Measurements from ENCODE around the gene SCAMP2.

SCAMP2 gene

GRCh38 chr15:74837482-74838136 lies 35.6 kb downstream of the SCAMP2 start:
- DNase-seq (ENCODE audit: low read depth), result no peak

DNA sequence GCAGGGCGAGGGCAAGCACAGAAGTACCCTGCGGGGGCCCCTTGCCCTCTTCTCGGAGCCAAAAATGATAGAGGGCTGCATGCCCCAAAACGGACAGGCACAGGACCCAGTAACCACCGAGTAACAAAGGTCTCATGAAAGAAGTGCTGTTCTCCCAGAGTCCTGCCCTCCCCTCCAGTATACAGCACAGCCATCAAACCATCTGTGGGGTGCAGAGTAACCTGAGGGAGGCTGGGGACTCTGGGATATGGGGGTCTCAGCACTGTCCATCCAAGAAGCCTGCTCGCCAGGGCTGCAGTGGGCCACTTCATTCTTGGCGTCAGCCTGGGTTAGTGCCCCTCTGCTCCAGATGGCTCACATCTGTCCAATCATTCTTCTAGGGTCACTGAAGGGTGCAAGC lies 36.3 kb downstream of the SCAMP2 start:
- DNase-seq (ENCODE audit: low read depth), result no peak

DNA sequence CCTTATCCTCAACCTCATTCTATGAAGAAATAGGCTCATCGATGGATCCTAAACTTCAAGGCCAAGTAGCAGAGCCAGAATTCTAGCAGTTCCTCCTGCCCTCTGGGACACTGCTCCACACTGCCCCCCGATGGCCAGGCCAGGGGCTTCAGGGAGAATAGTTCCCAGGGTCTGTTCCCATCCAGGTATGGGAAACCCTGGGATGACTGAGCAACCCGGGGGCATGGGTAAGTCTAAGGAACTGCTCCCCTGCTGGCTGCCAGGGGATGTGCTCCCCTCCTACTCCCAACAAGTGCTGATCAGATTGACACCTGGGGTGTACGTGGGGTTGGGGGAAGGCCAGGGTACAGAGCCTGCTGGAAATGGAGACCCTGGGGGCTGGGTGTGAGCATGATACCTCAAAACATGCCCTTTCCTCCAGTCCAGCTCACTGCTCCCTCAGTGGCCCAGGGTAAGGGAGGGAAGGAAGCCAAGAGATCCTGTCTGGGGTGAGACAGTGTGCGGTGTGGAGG lies 37.8 kb downstream of the SCAMP2 start:
- peak; percentile 32 for DNase-seq (ENCODE audit: low read depth)

GRCh38 chr15:74833376-74834107 lies 39.6 kb downstream of the SCAMP2 start:
- DNase-seq (ENCODE audit: low read depth), result no peak

DNA sequence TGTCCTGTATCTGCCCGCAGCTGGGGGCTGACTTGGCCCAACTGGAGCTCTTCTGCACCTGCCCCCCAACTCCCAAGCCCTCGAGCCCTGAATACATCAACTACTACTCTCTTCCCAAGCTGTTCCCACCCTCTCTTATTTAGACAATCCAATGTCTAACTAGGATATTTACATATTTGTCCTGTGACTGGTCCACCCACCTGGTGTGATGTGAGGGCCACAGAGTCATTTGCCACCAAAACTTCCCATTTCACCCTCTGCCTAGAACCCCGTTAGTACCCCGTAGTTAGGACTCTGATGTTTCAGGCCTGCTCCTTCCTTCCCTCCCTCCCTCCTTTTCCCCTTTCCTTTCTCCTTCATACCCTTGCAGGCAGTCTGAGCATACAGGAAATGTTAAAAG lies 40.3 kb downstream of the SCAMP2 start:
- no peak for DNase-seq (ENCODE audit: low read depth)

DNA sequence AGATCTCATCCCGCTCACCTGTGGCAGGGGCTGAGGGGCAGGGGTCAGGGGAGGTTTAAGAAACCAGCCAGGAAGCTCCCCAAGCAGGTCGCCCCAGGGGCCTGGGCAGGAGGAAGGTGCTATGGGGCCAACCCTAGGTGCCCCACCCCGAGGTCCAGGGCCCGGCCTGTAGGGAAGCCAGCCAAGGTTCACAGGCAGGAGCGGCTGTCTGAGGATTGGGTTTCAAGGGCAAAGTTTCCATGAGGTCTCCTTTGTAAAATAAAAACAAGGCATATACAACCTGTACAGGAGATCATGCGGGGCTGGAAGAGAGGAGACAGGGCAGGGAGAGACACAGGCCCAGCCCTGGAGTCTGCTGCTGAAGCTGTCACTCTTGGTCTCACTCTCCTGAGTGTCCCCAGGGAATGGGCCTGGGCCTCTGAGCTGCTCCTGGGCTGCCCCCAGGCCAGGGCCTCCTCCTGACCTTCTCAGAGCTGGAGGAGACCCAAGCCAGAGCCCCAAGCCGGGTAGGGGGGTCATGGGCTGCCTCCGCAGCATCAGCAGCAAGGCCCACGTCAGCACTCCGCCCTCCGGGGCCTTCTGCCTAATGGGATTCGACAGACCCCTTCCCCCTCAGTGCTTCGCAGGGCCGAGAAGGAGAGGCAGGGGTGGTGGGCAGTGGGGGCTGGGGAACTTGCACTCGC lies 41.2 kb downstream of the SCAMP2 start:
- no peak for DNase-seq (ENCODE audit: low read depth)

GRCh38 chr15:74830868-74831267 lies 42.3 kb downstream of the SCAMP2 start:
- no peak for DNase-seq (ENCODE audit: low read depth)

GRCh38 chr15:74829991-74830390 lies 43.2 kb downstream of the SCAMP2 start:
- DNase-seq (ENCODE audit: low read depth), result no peak

- DNase-seq (ENCODE audit: low read depth), result no peak
These were observed 43.7 kb downstream of the SCAMP2 start for GRCh38 chr15:74829486-74829885.

DNA sequence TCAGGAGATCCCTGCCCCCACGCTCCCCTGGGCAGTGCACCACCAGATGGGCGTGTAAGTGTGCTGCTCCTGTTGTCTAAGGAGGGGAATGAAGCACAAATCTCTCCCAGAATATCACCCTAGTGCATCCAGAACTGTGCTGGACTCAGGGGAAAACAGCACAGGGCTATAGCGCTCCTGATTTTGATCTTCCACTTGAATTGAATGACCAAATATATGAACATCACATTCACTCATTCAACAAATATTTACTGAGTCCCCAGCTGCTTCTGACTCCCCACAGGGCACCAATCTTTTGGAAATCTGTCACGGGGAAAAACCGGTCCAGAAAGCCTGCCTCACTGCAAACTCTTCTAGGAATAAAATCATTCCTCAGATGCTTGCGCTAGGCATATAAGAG lies 44.3 kb downstream of the SCAMP2 start:
- DNase-seq (ENCODE audit: low read depth), result no peak

- DNase-seq (ENCODE audit: low read depth), result no peak
These were observed 45.6 kb downstream of the SCAMP2 start for GRCh38 chr15:74827614-74828013.

- DNase-seq (ENCODE audit: low read depth), result no peak
These were observed 46.2 kb downstream of the SCAMP2 start for GRCh38 chr15:74826921-74827320.

DNA sequence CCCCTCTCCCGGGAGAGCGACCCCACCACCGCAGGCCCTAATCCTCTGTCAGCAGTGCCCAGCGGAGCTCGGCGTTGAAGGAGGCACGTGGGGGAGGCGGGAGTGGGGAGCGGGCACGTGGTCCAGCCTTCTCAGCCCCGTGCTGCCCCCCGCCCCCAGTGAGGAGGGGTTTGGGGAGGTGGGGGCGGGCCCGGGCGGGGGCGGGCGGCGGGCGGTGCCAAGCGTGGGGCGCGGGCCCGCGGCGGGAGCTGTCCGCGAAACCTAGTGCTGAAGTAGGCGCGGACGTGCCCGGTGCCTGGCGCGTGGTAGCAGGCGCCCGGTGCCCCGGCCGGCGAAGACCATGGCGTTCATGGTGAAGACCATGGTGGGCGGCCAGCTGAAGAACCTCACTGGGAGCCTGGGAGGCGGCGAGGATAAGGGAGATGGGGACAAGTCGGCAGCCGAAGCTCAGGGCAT lies 46.8 kb downstream of the SCAMP2 start, which contains the start of gene CPLX3:
Gene CPLX3 (plus strand): TSS at position 264 of the 456 bp plus-strand sequence. CDS start 77 bp downstream, at position 341.
- no peak for DNase-seq (ENCODE audit: low read depth)

DNA sequence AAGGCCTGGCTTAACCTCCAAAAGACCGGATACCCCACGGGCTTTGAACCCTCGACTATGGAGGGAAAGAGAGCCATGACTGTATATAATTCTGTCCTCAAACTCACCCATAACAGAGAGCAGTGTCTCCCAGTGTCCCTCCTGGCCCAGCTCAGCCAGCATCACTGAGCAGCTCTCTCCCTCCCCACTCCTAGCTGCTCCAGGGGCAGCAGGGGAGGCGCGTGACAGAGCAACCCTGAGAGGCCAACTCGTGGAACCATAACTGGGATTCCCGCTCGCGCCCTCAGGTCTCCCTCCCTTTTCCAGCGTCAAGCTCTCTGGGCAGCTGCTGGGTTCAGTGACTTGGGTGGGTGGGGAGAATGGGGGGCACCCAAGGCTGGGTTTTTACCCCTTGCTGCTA lies 47.3 kb downstream of the SCAMP2 start:
- no peak for DNase-seq (ENCODE audit: low read depth)

- DNase-seq (ENCODE audit: low read depth), result no peak
These were observed 48.2 kb downstream of the SCAMP2 start for GRCh38 chr15:74824976-74825375.

DNA sequence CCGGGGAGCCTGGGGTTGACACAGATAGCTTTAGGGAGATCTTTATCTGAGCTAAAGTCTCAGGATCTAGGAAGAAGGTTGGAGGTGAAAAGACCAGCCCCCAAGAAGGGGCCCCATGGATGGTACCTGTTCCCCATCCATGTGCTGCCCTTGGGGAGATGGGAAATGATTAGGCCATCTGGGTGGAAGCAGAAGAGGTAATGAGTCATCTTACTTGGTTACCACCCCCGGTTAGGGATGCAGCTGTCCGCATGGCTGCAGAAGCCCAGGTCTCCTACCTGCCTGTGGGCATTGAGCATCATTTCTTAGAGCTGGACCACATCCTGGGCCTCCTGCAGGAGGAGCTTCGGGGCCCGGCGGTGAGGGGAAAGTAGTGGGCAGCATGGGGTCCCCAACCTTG lies 49.8 kb downstream of the SCAMP2 start:
- DNase-seq (ENCODE audit: low read depth), result no peak

DNA sequence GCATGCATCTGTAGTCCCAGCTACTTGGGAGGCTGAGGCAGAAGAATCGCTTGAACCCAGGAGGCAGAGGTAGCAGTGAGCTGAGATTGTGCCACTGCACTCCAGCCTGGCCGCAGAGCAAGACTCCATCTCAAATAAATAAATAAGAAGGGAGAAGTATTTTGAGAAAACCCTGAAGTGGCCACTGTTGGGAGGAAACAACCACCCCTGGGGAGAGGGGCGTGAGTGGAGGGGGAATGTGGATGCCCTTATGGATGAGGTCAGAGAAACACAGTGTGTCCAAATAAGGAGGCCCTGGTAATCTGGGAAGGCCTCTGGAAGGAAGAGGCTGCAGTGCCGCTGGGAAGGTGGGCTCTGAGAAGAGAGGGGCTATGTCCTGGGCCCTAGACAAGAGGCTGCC lies 50.9 kb downstream of the SCAMP2 start:
- DNase-seq (ENCODE audit: low read depth), result no peak

DNA sequence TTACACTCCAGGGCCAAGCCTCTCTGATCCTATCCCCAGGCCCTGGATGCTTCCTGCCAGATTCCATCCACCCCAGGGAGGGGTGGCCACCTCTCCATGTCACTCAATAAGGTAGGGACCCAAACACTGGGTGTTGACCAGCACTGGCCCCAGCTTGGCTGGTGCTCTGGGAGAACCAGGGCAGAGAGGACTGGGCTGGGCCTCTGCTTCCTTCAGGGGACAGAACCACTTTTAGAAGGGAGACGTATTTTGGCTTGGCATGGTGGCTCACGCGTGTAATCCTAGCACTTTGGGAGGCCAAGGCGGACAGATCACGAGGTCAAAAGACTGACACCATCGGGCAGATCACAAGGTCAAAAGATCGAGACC lies 51.4 kb downstream of the SCAMP2 start:
- DNase-seq (ENCODE audit: low read depth), result no peak

- no peak for DNase-seq (ENCODE audit: low read depth)
These were observed 51.9 kb downstream of the SCAMP2 start for GRCh38 chr15:74821091-74821789.

DNA sequence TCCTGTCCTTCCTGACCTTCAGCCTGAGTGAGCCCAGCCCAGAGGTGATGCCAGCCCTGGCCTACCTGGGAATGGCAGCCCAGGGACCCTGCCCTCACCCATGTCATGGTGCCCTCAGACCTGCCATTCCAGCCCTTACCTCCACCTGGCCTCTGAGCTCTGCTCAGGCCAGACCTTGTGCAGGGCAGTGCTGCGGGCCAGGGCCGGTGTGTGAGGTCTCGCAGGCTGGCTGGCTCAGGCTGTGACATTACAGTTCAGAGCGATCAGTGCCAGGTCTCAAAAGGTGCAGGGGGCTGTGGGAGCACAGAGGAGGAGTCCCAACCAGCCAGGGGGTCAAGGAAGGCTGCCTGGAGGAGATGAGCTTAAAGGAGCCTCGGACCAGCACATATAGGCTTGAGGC lies 53.1 kb downstream of the SCAMP2 start:
- no peak for DNase-seq (ENCODE audit: low read depth)

- no peak for DNase-seq (ENCODE audit: low read depth)
These were observed 55.8 kb downstream of the SCAMP2 start for GRCh38 chr15:74817370-74817737.

DNA sequence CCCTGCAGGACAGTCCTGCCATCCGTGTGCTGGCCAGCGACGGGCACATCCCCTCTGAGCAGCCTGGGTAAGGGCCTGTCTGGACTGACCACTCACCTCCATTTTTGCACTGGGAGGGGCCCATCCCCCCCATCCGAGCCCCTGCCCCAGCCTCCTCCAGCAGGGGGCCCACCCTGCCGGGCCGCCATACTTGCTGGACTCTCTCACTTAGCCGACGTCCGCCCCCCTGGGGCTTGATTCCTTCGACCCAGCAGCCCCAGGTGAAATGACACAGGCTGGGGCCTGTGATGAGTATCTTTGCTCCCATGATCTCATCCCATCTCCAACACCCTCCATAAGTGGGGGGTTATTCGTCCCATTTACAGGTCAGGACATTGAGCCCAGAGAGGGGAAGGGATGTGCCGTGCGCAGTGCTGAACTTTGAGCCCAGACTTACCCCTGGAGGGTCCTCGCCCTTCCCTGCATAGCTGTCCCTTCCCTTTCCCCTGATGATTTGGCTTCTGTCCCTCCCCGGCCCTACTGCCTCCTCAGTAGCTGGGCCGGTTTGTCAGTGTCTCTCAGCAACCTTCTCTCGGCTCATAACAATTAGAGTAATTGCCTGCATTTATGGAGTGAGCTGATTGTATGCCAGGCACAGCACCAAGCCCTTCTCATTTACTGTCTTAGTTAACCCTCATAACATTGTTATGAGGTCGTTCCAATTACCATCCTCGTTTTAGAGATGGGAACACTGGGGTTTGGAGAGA lies 56.4 kb downstream of the SCAMP2 start:
- DNase-seq (ENCODE audit: low read depth), result no peak

Measured in stimulated activated CD8-positive, alpha-beta memory T cell treated with anti-CD3 and anti-CD28 coated beads, Interleukin-4, amount 100 ng/mL, for 24 hours (primary cell).